HepG2 (cell line): Measurements from ENCODE around the gene LSM12. TPM values are rescaled to one million over a fixed set of nuclear protein-coding genes. Genes with fewer than 3 reads are reported as not detected.

Experiments
- AHR ChIP-seq: IDR thresholded peaks from 2 replicates; pipeline ENCODE4 v1.6.1; 2018; ENCODE audit warnings: missing genetic modification reagents, missing compliant biosample characterization
- ATF1 ChIP-seq: IDR thresholded peaks from 2 replicates; pipeline ENCODE4 v1.6.1; 2016; ENCODE audit warnings: mild to moderate bottlenecking, control low read depth
- IRX3 ChIP-seq: sonication (generic); formaldehyde crosslinking; IDR thresholded peaks from 2 replicates; pipeline ENCODE4 v1.8.1; 2023; ENCODE audit warnings: mild to moderate bottlenecking, low read depth, missing genetic modification reagents, borderline replicate concordance
- KAT2B ChIP-seq: fragments of 150-350 bp; IDR thresholded peaks from 2 replicates; pipeline ENCODE4 v1.6.1; 2014; ENCODE audit warnings: low read depth, low read length, borderline replicate concordance
- MEF2D ChIP-seq: sonication (generic); formaldehyde crosslinking; IDR thresholded peaks from 2 replicates; pipeline ENCODE4 v1.5.1; 2020; ENCODE audit warnings: mild to moderate bottlenecking, missing genetic modification reagents
- SSRP1 ChIP-seq: IDR thresholded peaks from 2 replicates; pipeline ENCODE4 v1.6.1; 2016; ENCODE audit warnings: control low read depth
- YEATS2 ChIP-seq: sonication (generic); formaldehyde crosslinking; IDR thresholded peaks from 2 replicates; pipeline ENCODE4 v1.4.0; 2020; ENCODE audit warnings: missing genetic modification reagents, borderline replicate concordance
- ZNF674 ChIP-seq: sonication (generic); formaldehyde crosslinking; IDR thresholded peaks from 2 replicates; pipeline ENCODE4 v1.5.0; 2020; ENCODE audit warnings: low read depth, mild to moderate bottlenecking, missing genetic modification reagents
- ZSCAN12 ChIP-seq: sonication (generic); formaldehyde crosslinking; IDR thresholded peaks from 2 replicates; pipeline ENCODE4 v1.9.0; 2021; ENCODE audit warnings: mild to moderate bottlenecking, missing genetic modification reagents
- polyA plus RNA-seq, 8 experiments: library from polyadenylated mRNA; depleted of rRNA in 3 of 8; stranded (reverse) in 7 of 8; unstranded in 1 of 8; fragments of >200 nt; fragmentation: Illumina TruSeq in 4 of 8; extraction: Trizol in 4 of 8; gene quantifications; 2 replicates each; pipeline versions ENCODE4 v1.2.1 to v1.2.3, GENCODE V29; 2011 to 2016; ENCODE audit warnings: low read depth in 4 of 8, missing spikeins in 1 of 8, mixed read lengths in 1 of 8; ENCODE audit not compliant: insufficient read depth in 1 of 8
- total RNA-seq, 5 experiments: library from RNA; depleted of rRNA; stranded (reverse); fragments of >200 nt; fragmentation: Illumina TruSeq; extraction: Trizol; gene quantifications; 2 replicates each; pipeline ENCODE4 v1.2.3, GENCODE V29; 2016; ENCODE audit warnings: low read depth in 1 of 5
- TF ChIP-seq, protein P1 (sequence below), 2 experiments: sonication (generic) in 1 of 2; formaldehyde crosslinking in 1 of 2; IDR thresholded peaks; 2 replicates each; pipeline versions ENCODE4 v1.4.0 to v1.6.1; 2016 to 2020; ENCODE audit warnings: borderline replicate concordance in 1 of 2, low read depth in 1 of 2, mild to moderate bottlenecking in 1 of 2, missing genetic modification reagents in 1 of 2
- TF ChIP-seq, protein P2 (sequence below): sonication (generic); formaldehyde crosslinking; conservative IDR thresholded peaks from 2 replicates; pipeline ENCODE4 v1.4.0; 2020; ENCODE audit warnings: missing genetic modification reagents
- TF ChIP-seq, protein P3 (sequence below): sonication (generic); formaldehyde crosslinking; IDR thresholded peaks from 2 replicates; pipeline ENCODE4 v1.5.0; 2020; ENCODE audit warnings: mild to moderate bottlenecking, missing genetic modification reagents, moderate library complexity
- TF ChIP-seq, protein P4 (sequence below): sonication (generic); formaldehyde crosslinking; IDR thresholded peaks from 2 replicates; pipeline ENCODE4 v1.4.0; 2020; ENCODE audit warnings: missing genetic modification reagents, borderline replicate concordance
- TF ChIP-seq, protein P5 (sequence below): sonication (generic); formaldehyde crosslinking; IDR thresholded peaks from 2 replicates; pipeline ENCODE4 v1.5.1; 2020; ENCODE audit warnings: mild to moderate bottlenecking, missing genetic modification reagents, borderline replicate concordance
- TF ChIP-seq, protein P6 (sequence below): IDR thresholded peaks from 2 replicates; pipeline ENCODE4 v1.6.1; 2016; ENCODE audit warnings: missing genetic modification reagents, missing compliant biosample characterization
- TF ChIP-seq, protein P7 (sequence below): sonication (generic); formaldehyde crosslinking; IDR thresholded peaks from 2 replicates; pipeline ENCODE4 v1.8.0; 2022; ENCODE audit warnings: mild to moderate bottlenecking, missing genetic modification reagents; ENCODE audit not compliant: insufficient replicate concordance

Gene LSM12
- total and polyA plus RNA-seq, 2 of the 13 experiments (the other 11 are each of a cell fraction or from before 2014, with no cell fraction given): 52.8 to 55.7 TPM

DNA sequence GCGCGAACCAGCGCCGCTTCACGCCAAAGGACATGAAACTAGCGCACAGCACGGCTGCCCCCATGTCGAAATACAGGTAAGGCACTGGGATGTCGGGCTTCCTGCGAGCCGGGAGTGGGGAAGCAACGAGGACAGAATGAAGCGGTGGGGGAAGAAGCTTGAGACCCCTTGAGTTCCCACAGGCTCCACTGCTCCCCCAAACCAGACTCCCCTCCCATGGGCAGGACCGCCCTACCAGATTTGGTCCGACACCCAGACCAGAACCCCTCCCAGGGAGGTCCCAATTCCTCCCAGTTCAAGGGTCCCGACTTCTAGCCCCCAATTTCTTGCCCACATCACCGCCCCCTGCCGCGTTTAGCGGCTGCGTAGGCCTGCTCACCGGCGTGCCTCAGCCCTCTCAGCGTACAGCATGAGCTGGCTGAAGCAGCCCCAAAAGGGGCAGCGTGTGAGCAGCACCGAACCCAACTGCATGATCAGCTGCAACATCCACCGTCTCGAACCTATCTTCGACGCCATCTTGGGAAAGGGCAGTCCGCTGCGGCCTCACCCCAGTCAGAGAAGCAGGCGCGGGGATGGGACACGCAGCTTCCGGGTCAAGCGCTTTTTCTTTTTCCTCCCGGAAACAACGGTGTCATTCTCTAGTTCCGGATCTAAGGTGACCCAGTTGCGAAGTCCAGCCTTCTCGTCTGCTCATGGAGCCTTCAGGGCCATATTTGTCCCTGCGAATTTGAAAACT is 51.9 kb downstream of the LSM12 start, which contains the start of gene TMEM101 (continued):
- TF ChIP-seq, protein P1, sequence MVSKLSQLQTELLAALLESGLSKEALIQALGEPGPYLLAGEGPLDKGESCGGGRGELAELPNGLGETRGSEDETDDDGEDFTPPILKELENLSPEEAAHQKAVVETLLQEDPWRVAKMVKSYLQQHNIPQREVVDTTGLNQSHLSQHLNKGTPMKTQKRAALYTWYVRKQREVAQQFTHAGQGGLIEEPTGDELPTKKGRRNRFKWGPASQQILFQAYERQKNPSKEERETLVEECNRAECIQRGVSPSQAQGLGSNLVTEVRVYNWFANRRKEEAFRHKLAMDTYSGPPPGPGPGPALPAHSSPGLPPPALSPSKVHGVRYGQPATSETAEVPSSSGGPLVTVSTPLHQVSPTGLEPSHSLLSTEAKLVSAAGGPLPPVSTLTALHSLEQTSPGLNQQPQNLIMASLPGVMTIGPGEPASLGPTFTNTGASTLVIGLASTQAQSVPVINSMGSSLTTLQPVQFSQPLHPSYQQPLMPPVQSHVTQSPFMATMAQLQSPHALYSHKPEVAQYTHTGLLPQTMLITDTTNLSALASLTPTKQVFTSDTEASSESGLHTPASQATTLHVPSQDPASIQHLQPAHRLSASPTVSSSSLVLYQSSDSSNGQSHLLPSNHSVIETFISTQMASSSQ (IDR thresholded peaks at IDR 0.05; ENCODE audit: low read depth): peak; percentile 69
- TF ChIP-seq, protein P1 (CRISPR knock-in tag; IDR thresholded peaks at IDR 0.05; ENCODE audit: borderline replicate concordance): peak; percentile 92
- TF ChIP-seq, protein P2, sequence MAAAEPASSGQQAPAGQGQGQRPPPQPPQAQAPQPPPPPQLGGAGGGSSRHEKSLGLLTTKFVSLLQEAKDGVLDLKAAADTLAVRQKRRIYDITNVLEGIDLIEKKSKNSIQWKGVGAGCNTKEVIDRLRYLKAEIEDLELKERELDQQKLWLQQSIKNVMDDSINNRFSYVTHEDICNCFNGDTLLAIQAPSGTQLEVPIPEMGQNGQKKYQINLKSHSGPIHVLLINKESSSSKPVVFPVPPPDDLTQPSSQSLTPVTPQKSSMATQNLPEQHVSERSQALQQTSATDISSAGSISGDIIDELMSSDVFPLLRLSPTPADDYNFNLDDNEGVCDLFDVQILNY (CRISPR knock-in tag): no peak
- TF ChIP-seq AHR (CRISPR knock-in tag): peak; percentile 86; the same call in 1 of the 2 replicates
- TF ChIP-seq, protein P3, sequence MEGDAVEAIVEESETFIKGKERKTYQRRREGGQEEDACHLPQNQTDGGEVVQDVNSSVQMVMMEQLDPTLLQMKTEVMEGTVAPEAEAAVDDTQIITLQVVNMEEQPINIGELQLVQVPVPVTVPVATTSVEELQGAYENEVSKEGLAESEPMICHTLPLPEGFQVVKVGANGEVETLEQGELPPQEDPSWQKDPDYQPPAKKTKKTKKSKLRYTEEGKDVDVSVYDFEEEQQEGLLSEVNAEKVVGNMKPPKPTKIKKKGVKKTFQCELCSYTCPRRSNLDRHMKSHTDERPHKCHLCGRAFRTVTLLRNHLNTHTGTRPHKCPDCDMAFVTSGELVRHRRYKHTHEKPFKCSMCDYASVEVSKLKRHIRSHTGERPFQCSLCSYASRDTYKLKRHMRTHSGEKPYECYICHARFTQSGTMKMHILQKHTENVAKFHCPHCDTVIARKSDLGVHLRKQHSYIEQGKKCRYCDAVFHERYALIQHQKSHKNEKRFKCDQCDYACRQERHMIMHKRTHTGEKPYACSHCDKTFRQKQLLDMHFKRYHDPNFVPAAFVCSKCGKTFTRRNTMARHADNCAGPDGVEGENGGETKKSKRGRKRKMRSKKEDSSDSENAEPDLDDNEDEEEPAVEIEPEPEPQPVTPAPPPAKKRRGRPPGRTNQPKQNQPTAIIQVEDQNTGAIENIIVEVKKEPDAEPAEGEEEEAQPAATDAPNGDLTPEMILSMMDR (CRISPR knock-in tag): peak; percentile 50
- TF ChIP-seq ZNF674 (CRISPR knock-in tag): no peak
- peak; percentile 91 for TF ChIP-seq IRX3 (CRISPR knock-in tag)
- TF ChIP-seq, protein P4, sequence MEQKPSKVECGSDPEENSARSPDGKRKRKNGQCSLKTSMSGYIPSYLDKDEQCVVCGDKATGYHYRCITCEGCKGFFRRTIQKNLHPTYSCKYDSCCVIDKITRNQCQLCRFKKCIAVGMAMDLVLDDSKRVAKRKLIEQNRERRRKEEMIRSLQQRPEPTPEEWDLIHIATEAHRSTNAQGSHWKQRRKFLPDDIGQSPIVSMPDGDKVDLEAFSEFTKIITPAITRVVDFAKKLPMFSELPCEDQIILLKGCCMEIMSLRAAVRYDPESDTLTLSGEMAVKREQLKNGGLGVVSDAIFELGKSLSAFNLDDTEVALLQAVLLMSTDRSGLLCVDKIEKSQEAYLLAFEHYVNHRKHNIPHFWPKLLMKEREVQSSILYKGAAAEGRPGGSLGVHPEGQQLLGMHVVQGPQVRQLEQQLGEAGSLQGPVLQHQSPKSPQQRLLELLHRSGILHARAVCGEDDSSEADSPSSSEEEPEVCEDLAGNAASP (CRISPR knock-in tag): peak; percentile 73; the same call in 1 of the 2 replicates
- TF ChIP-seq SSRP1 (CRISPR knock-in tag): peak; percentile 89
- peak; percentile 95 for TF ChIP-seq MEF2D (CRISPR knock-in tag)
- no peak; the same call in 1 of the 2 replicates for TF ChIP-seq ZSCAN12 (CRISPR knock-in tag)
- TF ChIP-seq, protein P5, sequence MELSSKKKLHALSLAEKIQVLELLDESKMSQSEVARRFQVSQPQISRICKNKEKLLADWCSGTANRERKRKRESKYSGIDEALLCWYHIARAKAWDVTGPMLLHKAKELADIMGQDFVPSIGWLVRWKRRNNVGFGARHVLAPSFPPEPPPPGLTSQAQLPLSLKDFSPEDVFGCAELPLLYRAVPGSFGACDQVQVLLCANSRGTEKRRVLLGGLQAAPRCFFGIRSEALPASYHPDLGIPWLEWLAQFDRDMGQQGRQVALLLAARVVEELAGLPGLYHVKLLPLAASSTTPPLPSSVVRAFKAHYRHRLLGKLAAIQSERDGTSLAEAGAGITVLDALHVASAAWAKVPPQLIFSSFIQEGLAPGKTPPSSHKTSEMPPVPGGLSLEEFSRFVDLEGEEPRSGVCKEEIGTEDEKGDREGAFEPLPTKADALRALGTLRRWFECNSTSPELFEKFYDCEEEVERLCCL (CRISPR knock-in tag): peak; percentile 96
- TF ChIP-seq, protein P6, sequence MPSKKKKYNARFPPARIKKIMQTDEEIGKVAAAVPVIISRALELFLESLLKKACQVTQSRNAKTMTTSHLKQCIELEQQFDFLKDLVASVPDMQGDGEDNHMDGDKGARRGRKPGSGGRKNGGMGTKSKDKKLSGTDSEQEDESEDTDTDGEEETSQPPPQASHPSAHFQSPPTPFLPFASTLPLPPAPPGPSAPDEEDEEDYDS (CRISPR knock-in tag): peak; percentile 80
- peak; percentile 97 for TF ChIP-seq YEATS2 (CRISPR knock-in tag)
- peak; percentile 97 for TF ChIP-seq ATF1
- TF ChIP-seq, protein P7, sequence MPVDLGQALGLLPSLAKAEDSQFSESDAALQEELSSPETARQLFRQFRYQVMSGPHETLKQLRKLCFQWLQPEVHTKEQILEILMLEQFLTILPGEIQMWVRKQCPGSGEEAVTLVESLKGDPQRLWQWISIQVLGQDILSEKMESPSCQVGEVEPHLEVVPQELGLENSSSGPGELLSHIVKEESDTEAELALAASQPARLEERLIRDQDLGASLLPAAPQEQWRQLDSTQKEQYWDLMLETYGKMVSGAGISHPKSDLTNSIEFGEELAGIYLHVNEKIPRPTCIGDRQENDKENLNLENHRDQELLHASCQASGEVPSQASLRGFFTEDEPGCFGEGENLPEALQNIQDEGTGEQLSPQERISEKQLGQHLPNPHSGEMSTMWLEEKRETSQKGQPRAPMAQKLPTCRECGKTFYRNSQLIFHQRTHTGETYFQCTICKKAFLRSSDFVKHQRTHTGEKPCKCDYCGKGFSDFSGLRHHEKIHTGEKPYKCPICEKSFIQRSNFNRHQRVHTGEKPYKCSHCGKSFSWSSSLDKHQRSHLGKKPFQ (CRISPR knock-in tag): peak; percentile 46
- no peak for TF ChIP-seq KAT2B
